Suprapubic skin (tissue), 4 donors: Measurements from ENCODE around the gene BNIP2. TPM values are rescaled to one million over a fixed set of nuclear protein-coding genes. Genes with fewer than 3 reads are reported as not detected.
A peak's percentile ranks its signal among the peaks of the same experiment; 100 is the strongest.

Experiments
- DNase-seq, 2 donors: peaks; one replicate each; pipeline ENCODE4 v3.0.0-alpha.2; 2019; ENCODE audit warnings: low spot score in 2 of 2
- H3K27ac ChIP-seq: fragments of 200-600 bp; sonication (generic); one replicate; pipeline ENCODE4 v1.5.1; 2019
- H3K27me3 ChIP-seq: fragments of 200-600 bp; sonication (generic); one replicate; pipeline ENCODE4 v1.5.1; 2019
- H3K36me3 ChIP-seq: fragments of 200-600 bp; sonication (generic); one replicate; pipeline ENCODE4 v1.5.1; 2019
- H3K4me1 ChIP-seq: fragments of 200-600 bp; sonication (generic); one replicate; pipeline ENCODE4 v1.5.1; 2019
- H3K4me3 ChIP-seq: fragments of 200-600 bp; sonication (generic); one replicate; pipeline ENCODE4 v1.5.1; 2019; ENCODE audit warnings: mild to moderate bottlenecking
- H3K9me3 ChIP-seq: fragments of 200-600 bp; sonication (generic); one replicate; pipeline ENCODE4 v1.5.1; 2019
- CTCF ChIP-seq, 2 donors: fragments of 200-600 bp in 1 of 2; fragments of 450-650 bp in 1 of 2; sonication (generic) in 1 of 2; IDR thresholded peaks; one replicate each; pipeline ENCODE4 v1.5.1; 2016 to 2019; ENCODE audit warnings: antibody characterized with exemption in 2 of 2, mild to moderate bottlenecking in 1 of 2, moderate library complexity in 1 of 2
- EP300 ChIP-seq: sonication (generic); formaldehyde crosslinking; IDR thresholded peaks from one replicate; pipeline ENCODE4 v1.6.1; 2017; ENCODE audit warnings: antibody characterized with exemption
- POLR2A ChIP-seq, 2 donors: fragments of 450-650 bp; IDR thresholded peaks; one replicate each; pipeline ENCODE4 v1.6.1; 2017; ENCODE audit warnings: antibody characterized with exemption in 2 of 2, mild to moderate bottlenecking in 2 of 2, moderate library complexity in 2 of 2
- POLR2AphosphoS5 ChIP-seq, 3 donors: sonication (generic); formaldehyde crosslinking; IDR thresholded peaks; one replicate each; pipeline ENCODE4 v1.6.1; 2017; ENCODE audit warnings: antibody characterized with exemption in 3 of 3
- WGBS: methylation state at CpG from one replicate; pipeline ENCODE4 v1.1.5; 2018; 5-methylcytosine and 5-hydroxymethylcytosine counted together
- total RNA-seq, 4 donors: library from RNA; depleted of rRNA; stranded (reverse); fragments of >200 nt; gene quantifications; one replicate each; pipeline ENCODE4 v1.1.0, GENCODE V29; 2016

The BNIP2 gene
- total RNA-seq, 4 donors from 2014 or later, result 95.4 to 146 (median 114) TPM

- Histone ChIP-seq H3K9me3 (no peaks in the 10 kb centered on the region), H3K27ac (peak overlapping the region; percentile 100), H3K36me3 (peaks cover 5% of the 10 kb centered on the region), H3K4me1 (peaks cover 52% of the 10 kb centered on the region), H3K27me3 (no peaks in the 10 kb centered on the region), H3K4me3 (peak overlapping the region; percentile 98)
- WGBS, result 19% methylated on average over 5 of the region's 5 CpGs
- DNase-seq, result no peak
- no peak for TF ChIP-seq EP300
- TF ChIP-seq CTCF (IDR thresholded peaks at IDR 0.05), result no peak
- no peak for TF ChIP-seq POLR2A (IDR thresholded peaks at IDR 0.05)
- no peak for TF ChIP-seq POLR2AphosphoS5 (IDR thresholded peaks at IDR 0.05)
Measured at GRCh38 chr15:59687836-59688235, 1.3 kb downstream of the BNIP2 start.

GRCh38 chr15:59686389-59686788, 2.7 kb downstream of the BNIP2 start:
- Histone ChIP-seq H3K4me1 (peaks cover 52% of the 10 kb centered on the region), H3K27me3 (no peaks in the 10 kb centered on the region), H3K9me3 (no peaks in the 10 kb centered on the region), H3K27ac (peak overlapping the region; percentile 20), H3K4me3 (peak overlapping the region; percentile 7), H3K36me3 (peaks cover 15% of the 10 kb centered on the region)
- DNase-seq, result no peak
- WGBS, result 66% methylated on average over 7 of the region's 7 CpGs
- TF ChIP-seq POLR2A (IDR thresholded peaks at IDR 0.05) (no peak), CTCF (IDR thresholded peaks at IDR 0.05) (no peak), POLR2AphosphoS5 (IDR thresholded peaks at IDR 0.05) (no peak), EP300 (no peak)

DNA sequence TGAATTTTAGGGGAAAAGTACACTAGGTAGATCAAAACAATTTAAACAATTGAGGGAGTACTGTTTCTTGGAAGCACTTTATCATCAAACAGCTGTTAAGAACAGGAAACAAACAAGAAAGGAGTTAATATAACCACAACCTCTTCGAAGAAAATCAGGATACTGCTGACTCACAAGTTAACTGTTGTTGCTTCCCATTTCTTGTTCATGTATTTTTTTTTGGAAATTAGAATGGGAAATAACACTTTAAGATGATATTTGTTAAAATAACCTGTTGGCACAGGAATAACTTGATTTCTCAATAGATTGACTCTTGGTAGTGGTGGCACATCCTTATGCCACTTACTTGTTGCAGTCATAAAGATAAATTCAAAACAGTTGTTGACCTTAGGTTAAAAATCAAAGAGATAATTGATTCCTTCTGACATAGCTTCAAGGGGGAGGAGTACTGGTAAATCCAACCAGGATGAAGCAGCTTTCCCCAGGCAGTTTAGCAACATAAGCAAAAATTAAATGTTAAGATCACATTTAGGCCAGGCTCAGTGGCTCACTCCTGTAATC, 3.3 kb downstream of the BNIP2 start:
- DNase-seq, result no peak
- H3K9me3 ChIP-seq, result no peaks in the 10 kb centered on the region
- WGBS, result 5% methylated on average over 1 of the region's 1 CpG
- H3K27ac ChIP-seq, result peak overlapping the region; percentile 54
- TF ChIP-seq EP300 (no peak), POLR2AphosphoS5 (IDR thresholded peaks at IDR 0.05) (no peak), POLR2A (IDR thresholded peaks at IDR 0.05) (no peak), CTCF (IDR thresholded peaks at IDR 0.05) (no peak)
- peaks cover 20% of the 10 kb centered on the region for H3K36me3 ChIP-seq
- no peak overlapping the region for H3K4me3 ChIP-seq
- no peaks in the 10 kb centered on the region for H3K27me3 ChIP-seq
- peaks cover 50% of the 10 kb centered on the region for H3K4me1 ChIP-seq

DNA sequence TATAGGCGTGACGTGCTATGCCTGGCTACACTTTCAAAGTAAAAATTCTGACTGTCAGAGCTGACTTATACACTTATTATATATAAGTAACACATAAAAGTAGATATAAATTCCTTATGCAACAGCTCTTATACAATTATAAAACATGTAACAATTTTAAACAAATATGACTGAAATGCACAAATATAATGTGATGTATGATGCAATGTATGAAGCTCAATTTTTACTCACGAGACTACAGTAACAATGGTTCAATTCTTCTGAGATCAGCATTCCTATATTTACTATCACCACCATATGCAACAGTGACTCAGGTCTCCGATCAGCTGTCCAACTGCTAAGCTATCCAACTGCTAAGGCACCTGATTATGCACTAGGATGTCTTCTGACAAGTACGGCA, 8.2 kb downstream of the BNIP2 start:
- Histone ChIP-seq H3K4me3 (no peak overlapping the region), H3K27ac (no peak overlapping the region), H3K4me1 (peaks cover 19% of the 10 kb centered on the region), H3K36me3 (peaks cover 67% of the 10 kb centered on the region), H3K27me3 (no peaks in the 10 kb centered on the region), H3K9me3 (no peaks in the 10 kb centered on the region)
- WGBS, result 77% methylated on average over 4 of the region's 5 CpGs
- TF ChIP-seq POLR2AphosphoS5 (IDR thresholded peaks at IDR 0.05) (no peak), POLR2A (IDR thresholded peaks at IDR 0.05) (no peak), CTCF (IDR thresholded peaks at IDR 0.05) (no peak), EP300 (no peak)
- no peak for DNase-seq

DNA sequence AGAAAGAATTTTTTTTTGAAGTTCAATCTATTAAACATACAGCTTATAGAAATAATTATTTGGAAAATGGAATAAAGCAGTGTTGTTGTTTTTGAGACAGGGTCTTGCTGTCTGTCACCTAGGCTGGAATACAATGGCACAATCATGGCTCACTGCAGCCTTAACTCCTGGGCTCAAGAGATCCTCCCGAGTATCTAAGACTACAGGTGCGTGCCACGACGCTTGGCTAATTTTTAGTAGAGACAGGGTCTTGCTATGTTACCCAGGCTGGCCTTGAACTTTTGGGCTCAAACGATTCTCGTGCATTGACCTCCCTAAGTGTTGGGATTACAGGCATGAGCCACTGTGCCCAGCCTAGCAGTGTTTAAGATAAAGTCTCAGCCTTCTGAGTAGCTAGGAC, 8.8 kb downstream of the BNIP2 start:
- H3K4me3 ChIP-seq, result no peak overlapping the region
- 98% methylated on average over 6 of the region's 6 CpGs for WGBS
- H3K27me3 ChIP-seq, result no peaks in the 10 kb centered on the region
- TF ChIP-seq POLR2AphosphoS5 (IDR thresholded peaks at IDR 0.05), result no peak
- no peak for TF ChIP-seq EP300
- no peak for TF ChIP-seq POLR2A (IDR thresholded peaks at IDR 0.05)
- peaks cover 73% of the 10 kb centered on the region for H3K36me3 ChIP-seq
- no peak for DNase-seq
- H3K9me3 ChIP-seq, result no peaks in the 10 kb centered on the region
- peaks cover 13% of the 10 kb centered on the region for H3K4me1 ChIP-seq
- H3K27ac ChIP-seq, result no peak overlapping the region

- H3K27ac ChIP-seq, result no peak overlapping the region
- TF ChIP-seq CTCF (IDR thresholded peaks at IDR 0.05), result no peak
- no peak for TF ChIP-seq POLR2A (IDR thresholded peaks at IDR 0.05)
- no peak for TF ChIP-seq EP300
- TF ChIP-seq POLR2AphosphoS5 (IDR thresholded peaks at IDR 0.05), result no peak
- no peaks in the 10 kb centered on the region for H3K9me3 ChIP-seq
- no peaks in the 10 kb centered on the region for H3K4me1 ChIP-seq
- no peak for DNase-seq
- no peaks in the 10 kb centered on the region for H3K27me3 ChIP-seq
- H3K4me3 ChIP-seq, result no peak overlapping the region
- 53% methylated on average over 1 of the region's 1 CpG for WGBS
- H3K36me3 ChIP-seq, result peaks cover 90% of the 10 kb centered on the region
Measured at GRCh38 chr15:59678620-59679019, 10.5 kb downstream of the BNIP2 start.
